Measurements from ENCODE around the gene CNGB1.

DNA sequence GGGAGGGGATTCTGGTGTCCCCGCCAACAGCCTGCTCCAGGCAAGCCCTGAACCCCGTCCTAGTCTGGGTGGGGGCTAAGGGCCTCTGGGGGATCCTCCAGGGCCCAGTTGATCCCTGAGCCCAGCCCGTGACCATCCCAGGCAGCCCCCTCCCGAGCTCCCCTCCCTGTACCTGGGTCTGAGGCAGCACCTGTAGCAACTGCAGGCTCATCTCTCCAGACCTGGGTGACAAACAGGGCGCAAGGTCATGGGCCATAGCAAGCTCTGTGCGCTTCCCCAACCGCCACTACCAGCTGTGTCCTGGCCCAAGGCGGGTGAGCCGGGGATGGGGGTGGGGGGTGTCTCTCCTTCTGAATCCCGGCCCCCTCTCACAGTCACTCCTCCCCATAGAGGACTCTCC, 10.6 kb downstream of the CNGB1 start:
- TF ChIP-seq, protein P1, sequence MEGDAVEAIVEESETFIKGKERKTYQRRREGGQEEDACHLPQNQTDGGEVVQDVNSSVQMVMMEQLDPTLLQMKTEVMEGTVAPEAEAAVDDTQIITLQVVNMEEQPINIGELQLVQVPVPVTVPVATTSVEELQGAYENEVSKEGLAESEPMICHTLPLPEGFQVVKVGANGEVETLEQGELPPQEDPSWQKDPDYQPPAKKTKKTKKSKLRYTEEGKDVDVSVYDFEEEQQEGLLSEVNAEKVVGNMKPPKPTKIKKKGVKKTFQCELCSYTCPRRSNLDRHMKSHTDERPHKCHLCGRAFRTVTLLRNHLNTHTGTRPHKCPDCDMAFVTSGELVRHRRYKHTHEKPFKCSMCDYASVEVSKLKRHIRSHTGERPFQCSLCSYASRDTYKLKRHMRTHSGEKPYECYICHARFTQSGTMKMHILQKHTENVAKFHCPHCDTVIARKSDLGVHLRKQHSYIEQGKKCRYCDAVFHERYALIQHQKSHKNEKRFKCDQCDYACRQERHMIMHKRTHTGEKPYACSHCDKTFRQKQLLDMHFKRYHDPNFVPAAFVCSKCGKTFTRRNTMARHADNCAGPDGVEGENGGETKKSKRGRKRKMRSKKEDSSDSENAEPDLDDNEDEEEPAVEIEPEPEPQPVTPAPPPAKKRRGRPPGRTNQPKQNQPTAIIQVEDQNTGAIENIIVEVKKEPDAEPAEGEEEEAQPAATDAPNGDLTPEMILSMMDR (conservative IDR thresholded peaks at IDR 0.05 in 1 of 2, IDR thresholded peaks at IDR 0.05 in 1 of 2; ENCODE audit: low read depth in 1 of 2, low read length in 2 of 2) = no peak
- no peak for TF ChIP-seq EZH2 (IDR thresholded peaks at IDR 0.05; ENCODE audit: low read length, missing control alignments)

Measured in fibroblast of lung (primary cell).